ENCODE results near the gene DAD1. TPM values are rescaled to one million over a fixed set of nuclear protein-coding genes. Genes with fewer than 3 reads are reported as not detected.

DAD1 gene
- polyA plus RNA-seq, 1 of the 3 experiments (the other 2 are of a cell fraction): 406 TPM

DNA sequence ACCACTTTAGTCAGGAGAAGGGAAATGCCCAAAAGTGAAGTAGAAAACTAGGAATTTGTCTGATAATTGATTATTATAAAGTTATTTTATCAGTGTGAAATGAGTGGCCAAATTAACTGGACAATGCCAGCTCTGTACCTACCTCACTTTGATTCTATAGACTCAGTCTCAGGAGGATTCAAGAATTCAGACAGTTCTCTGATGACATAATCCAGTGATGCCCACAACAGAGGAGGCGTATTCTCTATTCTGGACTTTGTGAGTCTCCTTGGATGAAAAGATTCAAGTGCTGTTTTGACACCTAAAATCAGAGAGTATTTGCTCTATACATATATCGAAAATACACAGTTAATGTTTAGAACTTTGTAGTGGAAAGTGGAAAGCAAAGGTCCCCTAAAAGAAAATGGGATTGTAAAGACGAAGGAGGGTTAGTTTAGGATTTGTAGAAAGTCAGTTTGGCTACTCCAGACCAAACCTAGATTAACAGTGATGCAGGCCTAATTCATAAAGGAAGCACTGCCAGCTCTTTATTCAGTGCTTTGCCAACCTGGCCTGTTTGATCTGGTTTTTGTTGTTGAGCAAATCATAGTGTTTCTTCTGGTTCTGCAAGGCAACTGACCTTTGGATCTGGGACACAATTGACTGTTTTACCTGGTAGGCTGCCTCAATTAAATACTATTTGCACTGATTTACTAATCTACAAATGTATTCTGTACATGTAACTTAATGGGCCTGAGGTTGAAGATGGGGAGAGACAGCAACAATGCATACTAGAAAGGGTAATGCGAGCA lies 67.4 kb downstream of the DAD1 start:
- POLR2A ChIA-PET: no interaction called here
- Histone ChIP-seq H3K27me3 (ENCODE audit: insufficient read depth) (peaks cover 34% of the 10 kb centered on the region), H3K9ac (no peak overlapping the region), H3K4me2 (no peak overlapping the region), H3F3A (replicated peaks; ENCODE audit: insufficient read depth) (no peaks in the 10 kb centered on the region), H3K36me3 (replicated peaks in 1 of 2; ENCODE audit: control insufficient read depth in 1 of 2, insufficient read depth in 2 of 2, low read length in 1 of 2) (no peaks in the 10 kb centered on the region), H2AFZ (ENCODE audit: low read depth) (no peak overlapping the region), H4K20me1 (ENCODE audit: insufficient read depth) (no peaks in the 10 kb centered on the region), H3K9me2 (no peaks in the 10 kb centered on the region), H3K79me2 (ENCODE audit: insufficient read depth) (no peaks in the 10 kb centered on the region), H3K27ac (ENCODE audit: low read depth in 2 of 2, low read length in 1 of 2) (no peak overlapping the region), H3K4me1 (ENCODE audit: control insufficient read depth in 1 of 2, insufficient read depth in 2 of 2, low read depth in 1 of 2, low read length in 1 of 2) (peaks cover 8 to 21% of the 10 kb centered on the region in 2 experiments; a peak in 2 of 4 replicates), H3K4me3 (ENCODE audit: low read depth in 2 of 2, low read length in 1 of 2) (no peak overlapping the region), H3K9me3 (no peaks in the 10 kb centered on the region)
- no peak for DNase-seq
- whole genome bisulfite sequencing (ENCODE audit: low lambda C conversion rate): 42% methylated on average over 4 of the region's 4 CpGs
- CTCF ChIA-PET: interaction anchor here (0.8 kb wide), 1 partner anchor 132 kb away, joined by 3 read pairs; no protein-coding TSS in a partner anchor
- TF ChIP-seq, protein P1, sequence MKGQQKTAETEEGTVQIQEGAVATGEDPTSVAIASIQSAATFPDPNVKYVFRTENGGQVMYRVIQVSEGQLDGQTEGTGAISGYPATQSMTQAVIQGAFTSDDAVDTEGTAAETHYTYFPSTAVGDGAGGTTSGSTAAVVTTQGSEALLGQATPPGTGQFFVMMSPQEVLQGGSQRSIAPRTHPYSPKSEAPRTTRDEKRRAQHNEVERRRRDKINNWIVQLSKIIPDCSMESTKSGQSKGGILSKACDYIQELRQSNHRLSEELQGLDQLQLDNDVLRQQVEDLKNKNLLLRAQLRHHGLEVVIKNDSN (IDR thresholded peaks at IDR 0.05; ENCODE audit: borderline replicate concordance, low read depth): no peak
- TF ChIP-seq FOXM1 (IDR thresholded peaks at IDR 0.05; ENCODE audit: low read depth) (no peak), RCOR1 (IDR thresholded peaks at IDR 0.05; ENCODE audit: low read length) (no peak), SMC3 (IDR thresholded peaks at IDR 0.05; ENCODE audit: low read depth, low read length) (no peak), SIN3A (IDR thresholded peaks at IDR 0.05; ENCODE audit: borderline replicate concordance, low read depth, low read length) (no peak), FOSL2 (IDR thresholded peaks at IDR 0.05; ENCODE audit: borderline replicate concordance, low read depth) (no peak), RXRA (IDR thresholded peaks at IDR 0.05; ENCODE audit: borderline replicate concordance, low read depth) (no peak), EP300 (IDR thresholded peaks at IDR 0.05; ENCODE audit: borderline replicate concordance in 1 of 2, low read depth in 1 of 2, low read length in 1 of 2) (no peak), NRF1 (IDR thresholded peaks at IDR 0.05; ENCODE audit: low read depth, low read length) (no peak)
- TF ChIP-seq, protein P2, sequence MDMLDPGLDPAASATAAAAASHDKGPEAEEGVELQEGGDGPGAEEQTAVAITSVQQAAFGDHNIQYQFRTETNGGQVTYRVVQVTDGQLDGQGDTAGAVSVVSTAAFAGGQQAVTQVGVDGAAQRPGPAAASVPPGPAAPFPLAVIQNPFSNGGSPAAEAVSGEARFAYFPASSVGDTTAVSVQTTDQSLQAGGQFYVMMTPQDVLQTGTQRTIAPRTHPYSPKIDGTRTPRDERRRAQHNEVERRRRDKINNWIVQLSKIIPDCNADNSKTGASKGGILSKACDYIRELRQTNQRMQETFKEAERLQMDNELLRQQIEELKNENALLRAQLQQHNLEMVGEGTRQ (IDR thresholded peaks at IDR 0.05; ENCODE audit: borderline replicate concordance, low read depth, low read length): no peak

DNA sequence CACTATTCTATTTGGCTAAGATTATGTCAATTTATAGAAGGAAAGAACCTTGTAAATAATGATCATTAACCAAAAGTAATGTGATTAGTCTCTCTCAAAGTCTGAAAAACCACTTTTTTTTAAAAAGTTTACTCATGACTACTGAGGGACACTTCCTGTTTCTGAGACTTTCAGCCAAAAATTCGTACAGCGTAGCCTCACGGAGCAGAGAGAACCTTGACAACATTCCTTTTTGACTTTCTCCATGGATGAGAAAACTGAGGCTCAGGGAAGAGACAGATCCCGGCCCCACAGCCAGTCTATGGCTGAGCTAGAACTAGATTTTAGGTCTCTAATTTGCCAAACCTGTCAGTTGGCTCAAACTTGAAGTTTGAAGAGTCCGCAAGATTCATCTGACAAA lies 68.2 kb downstream of the DAD1 start:
- H3K9me3 ChIP-seq: no peaks in the 10 kb centered on the region
- peaks cover 34% of the 10 kb centered on the region for H3K27me3 ChIP-seq (ENCODE audit: insufficient read depth)
- peaks cover 10 to 21% of the 10 kb centered on the region in 2 experiments; a peak in 2 of 4 replicates for H3K4me1 ChIP-seq (ENCODE audit: control insufficient read depth in 1 of 2, insufficient read depth in 2 of 2, low read depth in 1 of 2, low read length in 1 of 2)
- no peak overlapping the region for H3K4me3 ChIP-seq (ENCODE audit: low read depth in 2 of 2, low read length in 1 of 2)
- WGBS (ENCODE audit: low lambda C conversion rate): 58% methylated on average over 5 of the region's 5 CpGs
- H2AFZ ChIP-seq (ENCODE audit: low read depth): no peak overlapping the region
- H3K9ac ChIP-seq: no peak overlapping the region
- H3K9me2 ChIP-seq: no peaks in the 10 kb centered on the region
- ChIA-PET CTCF (no interaction called here), POLR2A (no interaction called here)
- H3K4me2 ChIP-seq: no peak overlapping the region
- TF ChIP-seq RAD21 (IDR thresholded peaks at IDR 0.05; ENCODE audit: low read length) (no peak), POLR2AphosphoS5 (IDR thresholded peaks at IDR 0.05; ENCODE audit: low read depth, low read length) (no peak)
- no peaks in the 10 kb centered on the region for H3K79me2 ChIP-seq (ENCODE audit: insufficient read depth)
- H4K20me1 ChIP-seq (ENCODE audit: insufficient read depth): no peaks in the 10 kb centered on the region
- no peak overlapping the region for H3K27ac ChIP-seq (ENCODE audit: low read depth in 2 of 2, low read length in 1 of 2)
- H3F3A ChIP-seq (replicated peaks; ENCODE audit: insufficient read depth): no peaks in the 10 kb centered on the region
- DNase-seq: no peak
- no peaks in the 10 kb centered on the region for H3K36me3 ChIP-seq (replicated peaks in 1 of 2; ENCODE audit: control insufficient read depth in 1 of 2, insufficient read depth in 2 of 2, low read length in 1 of 2)

Measured in SK-N-SH (cell line).